Endothelial cell of hepatic sinusoid (primary cell): ENCODE results near the gene GGT5.
"Not testable (repeated sequence)": the region's sequence is repeated elsewhere in the genome, so short reads cannot be mapped to it uniquely, and the experiment has no call there.

ENCODE experiments used
- in situ Hi-C: cut with HindIII; loops from 2 replicates; pipeline ENCODE4 v1.10.0; 2017; ENCODE audit warnings: low sequenced_read_pairs

Gene GGT5

DNA sequence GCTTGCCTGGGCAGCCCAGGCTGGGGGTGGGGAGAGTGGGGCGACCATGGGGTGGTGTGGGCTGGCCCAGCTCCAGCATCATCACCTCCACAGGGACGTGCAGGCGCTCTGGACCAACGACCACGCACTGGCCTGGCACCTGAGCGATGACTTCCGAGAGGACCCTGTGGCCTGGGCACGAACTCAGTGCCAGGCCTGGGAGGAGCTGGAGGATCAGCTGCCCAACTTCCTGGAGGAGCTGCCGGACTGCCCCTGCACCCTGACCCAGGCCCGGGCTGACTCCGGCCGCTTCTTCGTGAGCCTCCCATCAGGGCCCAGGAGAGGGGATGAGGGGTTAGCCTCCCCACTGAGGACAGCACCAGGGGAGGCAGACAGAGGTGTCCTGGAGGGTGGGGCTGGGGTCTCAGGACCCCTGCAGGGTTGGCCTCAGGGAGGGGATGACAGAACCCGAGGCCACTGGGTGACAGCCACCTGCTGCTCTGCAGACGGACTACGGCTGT lies 59.8 kb downstream of the GGT5 start:
- in situ Hi-C loops, result no loop called here

DNA sequence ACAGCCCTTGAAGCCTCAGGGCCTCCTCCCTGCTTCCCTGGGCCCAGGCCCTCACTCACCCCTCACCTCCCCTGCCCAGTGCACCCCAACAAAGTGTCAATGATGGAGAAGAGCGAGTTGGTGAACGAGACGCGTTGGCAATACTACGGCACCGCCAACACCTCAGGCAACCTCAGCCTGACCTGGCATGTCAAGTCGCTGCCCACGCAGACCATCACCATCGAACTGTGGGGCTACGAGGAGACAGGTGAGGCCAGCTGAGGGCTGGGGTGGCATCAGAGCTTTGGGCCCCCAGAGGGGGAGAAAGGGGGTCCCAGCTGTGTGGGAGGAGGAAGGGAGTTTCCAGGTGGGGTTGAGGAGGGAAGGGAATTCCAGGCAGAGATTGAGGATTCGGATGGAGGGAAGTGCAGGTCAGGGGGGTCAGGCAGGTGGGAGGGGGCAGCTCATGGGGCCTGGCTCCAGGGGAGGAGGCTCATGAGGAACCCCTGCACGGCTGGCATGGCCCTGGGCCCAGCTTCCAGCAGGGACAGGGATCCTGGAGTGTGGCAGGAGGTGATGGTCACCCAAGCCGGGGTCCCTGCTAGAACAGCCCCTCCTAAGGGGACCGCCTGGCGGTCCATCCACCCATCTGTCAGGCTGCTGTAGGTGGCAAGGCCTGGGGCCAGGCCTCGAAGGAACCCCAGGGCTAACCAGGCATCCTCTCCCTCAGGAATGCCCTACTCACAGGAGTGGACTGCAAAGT lies 60.7 kb downstream of the GGT5 start:
- in situ Hi-C loops, result no loop called here

DNA sequence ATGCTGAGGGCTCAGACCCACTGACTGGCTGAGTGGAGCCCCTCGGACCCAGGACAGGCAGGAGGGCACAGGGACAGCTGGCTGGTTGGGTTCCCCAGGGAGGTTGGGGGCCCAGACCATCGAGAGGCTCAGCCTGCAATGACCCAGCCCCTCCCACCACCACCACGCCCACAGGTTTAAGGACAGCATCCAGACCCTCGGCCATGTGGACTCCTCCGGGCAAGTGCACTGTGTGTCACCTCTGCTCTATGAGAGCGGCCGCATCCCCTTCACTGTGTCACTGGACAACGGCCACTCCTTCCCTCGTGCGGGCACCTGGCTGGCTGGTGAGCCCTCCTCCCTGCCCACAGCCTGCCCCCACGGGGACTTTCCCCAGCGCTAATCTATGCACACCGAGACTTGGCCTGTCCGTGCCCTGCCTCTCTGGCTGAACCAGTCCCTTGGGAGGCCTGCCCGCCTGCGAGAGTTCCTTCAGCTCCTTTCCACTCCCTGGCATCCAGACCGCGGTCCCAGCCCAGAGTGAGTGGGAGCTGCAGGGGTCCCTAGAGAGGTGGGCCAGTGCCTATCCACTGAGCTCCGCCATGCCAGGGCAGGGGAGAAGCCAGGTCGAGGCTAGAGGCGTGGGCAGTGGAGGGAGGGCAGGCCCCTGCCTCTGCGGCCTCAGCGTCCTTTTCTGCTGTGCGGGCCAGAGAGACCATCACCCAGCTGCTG lies 61.4 kb downstream of the GGT5 start:
- in situ Hi-C loops, result no loop called here

DNA sequence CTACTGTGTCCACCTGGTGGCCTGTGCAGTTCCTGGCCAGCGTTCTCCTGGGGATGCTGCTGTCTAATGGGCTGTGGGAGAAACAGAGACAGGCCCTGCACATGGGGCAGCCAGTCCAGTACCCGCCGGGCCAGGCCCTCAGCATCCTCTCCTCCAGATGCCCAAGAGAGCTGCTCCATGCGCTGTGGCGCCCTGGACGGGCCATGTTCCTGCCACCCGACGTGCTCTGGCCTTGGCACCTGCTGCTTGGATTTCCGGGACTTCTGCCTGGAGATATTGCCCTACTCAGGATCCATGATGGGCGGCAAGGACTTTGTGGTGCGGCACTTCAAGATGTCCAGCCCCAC lies 62.0 kb downstream of the GGT5 start:
- in situ Hi-C loops, result not testable (repeated sequence)

DNA sequence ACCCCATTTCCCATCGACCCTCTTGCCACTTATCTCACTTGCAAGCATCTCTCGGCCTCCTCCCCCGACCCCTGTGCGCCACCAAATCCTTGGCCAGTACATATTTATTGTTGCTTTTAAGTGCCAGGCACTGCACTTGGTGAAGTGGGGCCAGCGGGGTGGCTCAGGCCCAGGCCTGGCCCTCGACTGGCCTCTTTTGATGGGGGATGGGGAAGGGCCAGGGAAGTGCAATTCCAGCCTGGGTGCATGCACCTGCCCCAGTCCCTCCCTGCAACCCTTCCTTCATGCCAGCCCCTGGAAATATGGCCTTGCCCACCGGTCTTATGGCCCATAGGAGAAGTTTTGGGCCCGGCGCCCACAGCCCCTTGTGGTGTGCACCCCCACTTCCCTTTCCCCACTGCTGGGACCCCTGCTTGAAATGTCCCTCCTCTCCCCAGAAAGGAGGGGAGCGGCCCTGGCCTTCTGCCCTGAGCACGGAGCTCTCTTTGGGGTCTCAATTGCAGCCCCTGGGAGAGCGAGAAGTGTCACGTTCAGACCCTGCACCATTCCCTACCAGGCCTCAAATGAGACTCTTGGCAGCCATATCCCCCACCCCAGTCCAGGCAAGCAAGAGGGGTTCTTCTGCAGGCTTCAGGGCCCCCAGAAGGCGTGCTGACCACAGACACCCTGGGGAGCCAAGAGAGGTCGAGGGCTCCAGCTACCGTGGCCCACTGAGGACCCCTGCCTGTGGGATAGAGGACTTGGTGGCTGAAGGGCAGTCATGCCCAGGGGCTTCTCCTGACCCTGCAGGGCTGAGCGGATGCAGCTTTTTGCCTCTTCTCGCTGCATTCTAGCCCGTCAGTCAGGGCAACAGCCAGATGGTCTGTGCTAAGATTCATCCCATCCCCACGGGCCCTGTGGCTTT lies 62.6 kb downstream of the GGT5 start:
- in situ Hi-C loops, result no loop called here

DNA sequence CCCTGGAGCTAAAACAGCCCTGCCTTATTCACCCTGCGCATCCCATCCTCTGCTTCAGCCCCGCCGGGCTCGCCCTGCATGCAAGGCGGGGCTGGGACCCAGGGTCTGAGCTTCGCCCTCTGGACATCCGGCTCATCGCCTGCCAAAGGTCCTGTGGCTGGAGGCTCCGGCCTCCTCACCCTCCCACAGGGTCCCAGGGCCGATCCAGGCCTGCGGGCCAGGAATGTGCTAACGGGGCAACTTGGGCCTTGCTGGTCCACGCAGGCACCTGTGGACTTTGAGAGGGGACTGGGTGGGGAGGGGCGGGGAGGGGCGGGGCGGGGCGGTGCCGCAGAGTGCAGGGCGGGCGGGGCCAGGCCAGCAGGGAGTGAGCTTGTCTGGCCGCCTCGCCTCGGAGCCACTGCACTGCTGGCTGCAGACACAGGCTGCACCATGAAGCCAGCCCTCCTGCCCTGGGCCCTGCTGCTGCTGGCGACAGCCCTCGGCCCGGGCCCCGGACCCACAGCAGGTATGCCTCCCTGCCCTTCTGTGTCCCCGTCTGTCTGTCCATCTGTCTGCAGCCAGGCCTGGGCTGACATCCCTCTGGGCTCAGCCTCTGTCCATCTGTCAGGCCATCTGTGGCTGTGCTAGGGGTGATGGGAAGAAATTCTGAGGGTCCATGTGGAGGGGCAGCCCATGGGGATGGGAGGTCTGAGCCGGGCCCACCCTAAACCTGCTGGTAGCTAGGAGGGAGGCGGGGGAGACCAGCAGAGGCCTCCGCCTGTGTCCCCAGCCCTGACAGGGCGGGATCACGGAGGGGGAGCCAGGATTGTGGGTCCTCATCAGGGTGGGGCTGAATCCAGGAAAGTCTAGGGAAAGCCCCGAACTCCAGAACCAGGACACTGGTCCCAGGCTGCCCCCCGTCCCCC lies 63.5 kb downstream of the GGT5 start, which contains the start of gene SUSD2:
SUSD2 (plus strand) TSS at position 400 of the 908 bp plus-strand sequence; CDS start at position 433, 33 bp downstream.
- in situ Hi-C loops, result no loop called here

DNA sequence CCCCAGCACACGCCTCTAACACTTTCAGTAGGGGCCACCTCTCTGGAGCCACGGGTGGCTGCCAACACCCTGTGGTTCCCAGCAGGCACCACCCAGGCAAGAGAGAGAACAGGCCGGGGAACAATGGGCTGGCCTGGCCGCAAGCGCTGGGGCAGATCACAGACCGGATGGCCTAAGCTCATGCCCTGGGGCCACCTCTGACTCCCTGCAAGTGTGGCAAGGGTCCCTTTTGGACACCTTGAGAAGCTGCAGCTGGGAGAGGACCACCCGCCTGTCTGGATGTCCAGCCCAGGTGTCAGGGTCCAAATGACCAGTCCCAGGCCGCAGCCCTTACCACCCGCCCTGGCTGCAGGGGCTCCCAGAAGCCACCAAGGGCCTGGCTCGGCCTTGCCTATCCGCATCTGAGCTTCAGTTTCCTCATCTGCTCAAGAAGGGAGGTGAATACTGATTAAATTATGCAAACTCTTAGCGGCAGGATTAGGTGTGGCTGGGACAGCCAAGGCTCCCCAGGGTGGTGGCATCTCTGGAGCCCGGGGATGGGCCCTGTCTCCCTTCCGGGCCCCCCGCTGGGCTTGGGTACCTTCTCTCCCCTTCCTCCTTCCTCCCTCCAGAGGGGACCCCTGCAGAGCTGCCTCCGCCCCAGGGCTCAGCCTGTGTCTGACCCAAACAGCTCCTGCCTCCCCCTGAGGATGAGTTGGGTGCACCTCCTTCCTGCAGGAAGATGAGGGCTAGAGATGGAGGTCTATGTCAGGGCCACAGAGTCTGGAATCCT lies 64.4 kb downstream of the GGT5 start:
- in situ Hi-C loops, result no loop called here

DNA sequence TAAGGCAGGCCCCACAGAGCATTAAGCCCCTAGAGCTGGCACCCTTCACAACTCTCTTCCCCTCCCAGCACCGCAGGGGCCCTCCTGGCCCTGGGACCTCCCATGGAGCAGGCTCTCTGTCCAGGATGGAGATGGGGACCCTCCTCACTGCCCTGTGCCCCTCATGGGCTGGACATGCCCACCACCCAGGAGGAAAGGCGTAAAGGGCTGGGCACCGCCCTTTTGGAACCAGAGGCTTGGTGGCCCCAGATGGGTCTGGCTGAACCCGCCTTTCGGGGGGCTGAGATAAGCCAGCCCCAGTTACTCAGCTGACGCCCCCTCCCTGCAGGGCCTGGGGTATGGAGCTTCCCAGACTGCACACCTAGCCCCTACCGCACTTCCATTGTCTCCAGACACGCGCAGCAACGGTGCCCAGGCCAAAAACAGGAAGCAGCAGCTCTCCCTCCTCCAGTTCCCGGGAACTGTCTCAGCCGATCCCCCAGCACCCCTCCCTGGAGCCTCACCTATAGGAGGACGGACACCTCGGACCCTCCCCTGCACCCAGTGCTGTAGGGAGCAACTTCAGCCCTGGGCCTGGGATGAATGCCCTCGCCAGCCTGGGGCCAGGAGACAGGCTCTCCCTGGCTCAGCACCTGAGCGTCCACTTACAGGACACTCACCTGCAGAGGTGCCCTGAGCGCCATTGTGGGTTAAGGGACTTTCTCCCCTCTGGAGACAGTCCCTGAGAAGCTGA lies 65.2 kb downstream of the GGT5 start:
- in situ Hi-C loops, result no loop called here

DNA sequence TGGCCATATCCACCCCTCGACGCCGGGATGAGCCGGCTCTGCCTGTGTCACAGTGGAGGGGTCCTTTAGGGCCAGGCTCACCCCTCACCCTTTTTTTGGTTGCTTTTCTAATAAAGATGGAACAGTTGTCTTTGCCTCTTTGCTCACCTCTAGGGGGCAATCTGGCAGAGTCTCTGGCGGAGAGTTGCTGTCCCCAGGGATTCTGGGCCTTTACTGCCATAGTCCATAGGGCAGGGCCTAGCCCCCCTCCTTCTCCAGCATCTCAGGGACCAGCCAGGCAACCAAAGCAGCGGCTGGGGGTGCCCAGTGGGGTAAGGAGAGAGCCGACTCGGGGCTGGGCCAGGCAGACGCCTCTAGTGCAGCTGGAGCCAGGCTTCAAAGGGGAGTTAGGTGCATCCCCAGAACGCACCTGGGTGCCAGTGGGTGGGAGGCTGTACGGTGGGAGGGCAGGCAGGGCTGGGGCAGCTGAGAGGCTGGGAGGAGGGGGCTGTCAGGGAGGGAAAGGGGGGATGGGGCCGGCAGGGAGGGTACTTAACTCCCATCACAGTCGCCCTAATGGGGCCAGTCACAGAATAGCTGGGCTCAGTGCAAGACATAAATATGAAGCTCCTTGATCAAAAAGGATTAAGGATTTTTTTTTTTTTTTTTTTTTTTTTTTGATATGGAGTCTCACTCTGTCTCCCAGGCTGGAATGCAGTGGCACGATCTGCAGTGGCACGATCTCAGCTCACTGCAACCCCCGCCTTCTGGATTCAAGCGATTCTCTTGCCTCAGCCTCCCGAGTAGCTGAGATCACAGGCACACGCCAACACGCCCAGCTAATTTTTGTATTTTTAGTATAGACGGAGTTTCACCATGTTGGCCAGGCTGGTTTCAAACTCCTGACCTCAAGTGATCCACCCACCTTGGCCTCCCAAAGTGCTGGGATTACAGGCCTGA lies 66.1 kb downstream of the GGT5 start:
- in situ Hi-C loops, result no loop called here

DNA sequence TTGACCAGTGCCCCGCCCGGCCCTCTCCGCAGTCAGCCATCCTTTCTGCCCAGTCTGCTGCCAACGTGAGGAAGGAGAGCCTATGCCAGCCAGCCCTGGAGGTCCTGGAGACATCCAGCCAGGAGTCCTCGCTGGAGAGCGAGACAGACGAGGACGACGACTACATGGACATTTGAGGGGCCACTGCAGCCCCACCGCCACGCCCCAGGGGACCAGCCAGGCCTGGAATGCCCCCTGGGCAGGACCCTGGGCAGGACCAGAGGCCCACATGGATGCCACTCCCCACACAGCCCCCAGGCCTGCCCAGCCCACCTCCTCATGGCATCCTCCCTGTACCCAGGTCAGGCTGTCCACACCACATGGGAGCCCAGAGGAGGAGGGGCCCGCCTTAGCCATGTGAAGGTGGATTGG lies 66.9 kb downstream of the GGT5 start:
- in situ Hi-C loops, result no loop called here

DNA sequence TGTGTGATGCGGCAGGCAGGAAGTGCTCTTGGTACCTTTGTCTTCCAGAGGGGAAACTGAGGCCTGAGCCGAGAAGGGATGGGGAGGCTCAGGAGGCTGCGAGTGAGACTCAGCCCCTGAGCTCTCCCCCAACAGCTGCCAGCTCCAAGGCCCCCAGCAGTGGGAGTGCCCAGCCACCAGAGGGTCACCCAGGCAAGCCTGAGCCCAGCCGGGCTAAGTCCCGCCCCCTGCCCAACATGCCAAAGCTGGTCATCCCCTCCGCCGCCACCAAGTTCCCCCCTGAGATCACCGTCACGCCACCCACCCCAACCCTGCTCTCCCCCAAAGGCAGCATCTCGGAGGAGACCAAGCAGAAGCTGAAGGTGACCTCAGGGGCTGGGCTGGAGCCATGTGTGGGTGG lies 67.4 kb downstream of the GGT5 start:
- in situ Hi-C loops, result no loop called here

DNA sequence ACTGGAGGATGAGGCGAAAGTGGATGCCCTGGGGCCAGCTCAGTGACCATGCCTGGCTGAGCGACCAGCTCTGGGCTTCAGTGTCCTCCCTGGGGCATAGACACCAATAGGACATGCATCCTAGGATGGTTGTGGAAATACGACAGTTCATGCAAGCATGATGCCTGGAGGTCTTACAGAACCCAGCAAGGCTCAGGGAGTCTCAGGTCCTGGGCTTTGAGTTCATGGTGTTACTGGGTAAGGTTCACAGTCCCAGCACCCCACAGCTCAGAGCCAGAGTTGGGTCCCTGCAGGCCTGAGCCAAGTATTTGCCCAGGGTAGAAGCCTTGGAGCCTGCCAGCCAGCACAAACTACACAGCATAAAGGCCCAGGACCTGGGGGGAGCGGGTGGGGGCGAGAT lies 67.8 kb downstream of the GGT5 start:
- in situ Hi-C loops, result no loop called here

DNA sequence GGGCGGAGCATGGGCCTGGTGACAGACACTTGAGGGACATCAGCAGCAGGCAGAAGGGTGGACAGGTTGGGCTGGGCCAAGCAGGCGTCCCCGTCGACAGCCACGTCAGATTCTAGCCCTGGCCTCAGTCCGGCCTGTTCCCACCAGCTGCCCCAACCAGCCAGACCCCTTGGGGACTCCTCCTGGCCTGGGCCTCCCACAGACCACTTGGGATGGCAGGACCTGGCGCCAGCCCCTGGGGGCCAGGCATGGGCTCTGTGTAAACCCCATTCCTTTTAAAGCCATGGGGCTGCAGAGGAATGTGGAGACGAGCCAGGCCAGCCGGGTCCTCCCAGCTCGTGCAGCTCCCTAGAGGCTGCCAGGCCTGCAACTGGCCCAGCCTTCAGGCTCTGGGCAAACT lies 68.3 kb downstream of the GGT5 start:
- in situ Hi-C loops, result no loop called here

DNA sequence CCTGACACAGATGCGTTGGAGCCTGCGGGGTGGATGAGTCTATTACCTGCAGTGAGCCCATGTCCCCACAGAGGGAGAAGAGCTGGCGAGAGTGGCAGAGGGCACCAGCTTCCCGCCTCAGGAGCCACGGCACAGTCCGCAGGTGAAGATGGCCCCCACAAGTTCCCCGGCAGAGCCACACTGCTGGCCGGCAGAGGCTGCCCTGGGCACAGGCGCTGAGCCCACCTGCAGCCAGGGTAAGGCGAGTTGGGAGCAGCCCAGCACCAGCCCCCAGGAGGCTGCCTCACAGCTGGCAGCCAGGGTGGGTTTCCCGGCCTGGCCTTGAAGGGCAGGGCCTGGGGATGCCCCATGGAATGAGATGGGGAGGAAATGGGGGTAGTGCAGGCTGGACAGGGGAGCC lies 68.8 kb downstream of the GGT5 start:
- in situ Hi-C loops, result no loop called here

DNA sequence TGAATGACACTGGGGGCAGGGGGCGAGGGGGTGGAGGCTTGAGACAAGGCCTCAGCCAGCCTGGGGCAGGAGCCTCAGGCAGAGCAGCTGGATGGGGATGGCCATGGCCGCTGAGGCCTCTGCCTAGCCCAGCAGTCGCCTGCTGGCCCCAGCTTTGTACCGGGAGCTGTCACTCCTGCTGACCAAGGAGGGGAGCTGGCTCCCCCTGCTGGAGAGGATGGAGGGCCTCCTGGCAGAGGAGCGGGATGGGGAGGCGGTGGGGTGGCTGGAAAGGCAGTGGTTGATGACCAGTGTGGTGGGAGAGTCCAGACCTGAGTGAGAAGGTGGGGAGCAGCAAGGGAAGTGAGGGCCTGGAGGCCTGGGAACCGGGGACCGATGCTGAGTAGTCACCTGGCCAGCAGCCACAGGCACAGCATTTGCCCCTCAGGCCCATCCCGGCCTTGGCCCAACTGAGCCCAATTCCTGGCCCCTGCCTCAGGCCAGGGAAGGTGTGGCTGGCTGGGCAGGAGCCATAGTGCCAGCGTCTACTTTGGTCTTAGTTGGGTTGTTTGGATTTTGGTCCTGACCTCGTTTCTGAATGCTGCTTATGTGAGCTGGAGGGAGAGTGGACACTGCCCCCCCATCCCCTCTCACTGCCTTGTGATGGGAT lies 69.6 kb downstream of the GGT5 start:
- in situ Hi-C loops, result no loop called here

DNA sequence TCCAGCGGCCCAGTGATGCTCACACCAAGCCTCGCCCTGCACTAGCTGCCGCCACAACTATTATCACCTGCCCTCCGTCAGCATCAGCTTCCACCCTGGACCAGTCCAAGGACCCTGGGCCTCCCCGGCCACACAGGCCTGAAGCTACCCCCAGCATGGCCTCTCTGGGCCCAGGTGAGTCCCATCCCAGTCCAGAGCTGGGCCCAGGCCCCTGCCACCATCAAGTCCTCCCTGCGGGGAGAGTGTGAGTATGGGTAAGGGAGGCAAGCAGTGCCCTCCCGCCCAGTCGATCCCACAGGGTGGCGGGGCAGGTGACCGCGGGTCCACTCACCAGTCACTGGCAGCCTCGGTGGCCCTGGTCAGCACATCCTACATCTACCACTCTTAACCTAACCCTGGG lies 73.1 kb downstream of the GGT5 start:
- in situ Hi-C loops, result no loop called here

DNA sequence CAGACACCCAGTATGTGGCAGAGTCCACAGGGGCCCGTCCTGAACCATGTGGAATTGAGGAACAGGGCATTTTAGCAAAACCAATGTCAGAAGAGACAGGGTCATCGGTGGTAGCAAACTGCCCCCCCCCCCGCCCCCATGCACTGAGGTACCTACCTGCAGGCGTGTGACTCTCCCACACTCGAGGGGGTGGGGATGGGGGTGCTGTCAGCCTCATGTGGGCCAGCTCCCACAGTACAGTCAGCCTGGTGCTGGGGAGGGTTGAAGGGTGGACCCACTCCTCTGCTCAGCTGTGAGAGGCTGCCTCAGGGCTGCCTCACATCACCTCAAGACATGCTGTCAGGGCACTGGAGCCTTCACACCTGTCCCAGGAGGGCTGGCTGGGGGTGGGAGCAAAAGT lies 74.2 kb downstream of the GGT5 start:
- in situ Hi-C loops, result no loop called here
